Stimulated activated CD4-positive, alpha-beta T cell treated with anti-CD3 and anti-CD28 coated beads, Interleukin-4, amount 100 ng/mL, for 1 hour (primary cell): ENCODE measurements around the gene MPRIP.

Source experiments
- DNase-seq: peaks from one replicate; pipeline ENCODE4 v3.0.0-alpha.2; 2020

MPRIP gene

GRCh38 chr17:17053446-17054379 lies 11.5 kb downstream of the MPRIP start:
- no peak for DNase-seq

- DNase-seq: no peak
Observed at GRCh38 chr17:17054636-17055035, 12.4 kb downstream of the MPRIP start.

GRCh38 chr17:17055286-17056155 lies 13.3 kb downstream of the MPRIP start:
- DNase-seq: no peak

GRCh38 chr17:17056156-17056539 lies 13.9 kb downstream of the MPRIP start:
- no peak for DNase-seq

GRCh38 chr17:17057057-17057551 lies 14.8 kb downstream of the MPRIP start:
- no peak for DNase-seq

- no peak for DNase-seq
Observed at GRCh38 chr17:17058304-17058703, 16.0 kb downstream of the MPRIP start.

- no peak for DNase-seq
Observed at GRCh38 chr17:17059301-17059890, 17.1 kb downstream of the MPRIP start.

GRCh38 chr17:17060001-17060922 lies 18.0 kb downstream of the MPRIP start:
- no peak for DNase-seq

- DNase-seq: no peak
Observed at GRCh38 chr17:17060930-17061329, 18.7 kb downstream of the MPRIP start.

- no peak for DNase-seq
Observed at GRCh38 chr17:17061516-17061915, 19.3 kb downstream of the MPRIP start.

- DNase-seq: no peak
Observed at GRCh38 chr17:17062356-17062755, 20.1 kb downstream of the MPRIP start.

- no peak for DNase-seq
Observed at GRCh38 chr17:17062866-17063265, 20.6 kb downstream of the MPRIP start.

GRCh38 chr17:17063546-17064122 lies 21.4 kb downstream of the MPRIP start:
- no peak for DNase-seq

GRCh38 chr17:17064322-17064721 lies 22.1 kb downstream of the MPRIP start:
- no peak for DNase-seq

- DNase-seq: no peak
Observed at GRCh38 chr17:17066021-17066420, 23.8 kb downstream of the MPRIP start.

GRCh38 chr17:17067257-17067656 lies 25.0 kb downstream of the MPRIP start:
- no peak for DNase-seq

- no peak for DNase-seq
Observed at GRCh38 chr17:17069849-17070248, 27.6 kb downstream of the MPRIP start.

GRCh38 chr17:17070931-17071330 lies 28.7 kb downstream of the MPRIP start:
- DNase-seq: no peak

GRCh38 chr17:17071531-17072360 lies 29.5 kb downstream of the MPRIP start:
- no peak for DNase-seq

GRCh38 chr17:17072546-17072945 lies 30.3 kb downstream of the MPRIP start:
- no peak for DNase-seq
